GM12891 (cell line): ENCODE data around the gene TCERG1L.

Experiments used
- PAX5 ChIP-seq: IDR thresholded peaks from 2 replicates; pipeline ENCODE4 v1.6.1; 2011; ENCODE audit warnings: low read length, moderate library complexity, mild to moderate bottlenecking; ENCODE audit not compliant: insufficient read depth, severe bottlenecking
- POLR2A ChIP-seq: IDR thresholded peaks from 2 replicates; pipeline ENCODE4 v1.6.1; 2011; ENCODE audit warnings: low read depth, low read length, control low read depth
- POLR2AphosphoS5 ChIP-seq: IDR thresholded peaks from 2 replicates; pipeline ENCODE4 v1.6.1; 2011; ENCODE audit warnings: low read depth, low read length, control low read depth
- POU2F2 ChIP-seq: IDR thresholded peaks from 2 replicates; pipeline ENCODE4 v1.6.1; 2011; ENCODE audit warnings: low read depth, mild to moderate bottlenecking, control low read depth, low read length, moderate library complexity
- SPI1 ChIP-seq: IDR thresholded peaks from 2 replicates; pipeline ENCODE4 v1.6.1; 2011; ENCODE audit warnings: low read depth, low read length, control low read depth
- TAF1 ChIP-seq: IDR thresholded peaks from 2 replicates; pipeline ENCODE4 v1.6.1; 2011; ENCODE audit warnings: low read depth, low read length, control low read depth

- TF ChIP-seq POLR2A, result no peak
- no peak for TF ChIP-seq POLR2AphosphoS5
- no peak for TF ChIP-seq TAF1
- no peak for TF ChIP-seq POU2F2
- TF ChIP-seq SPI1, result no peak
- no peak for TF ChIP-seq PAX5
These were observed 219.8 kb downstream of the TCERG1L start for GRCh38 chr10:131091682-131092081.
